HG03066 (cell line): ENCODE data around the gene LAMP1.
"Not testable (repeated sequence)": the region's sequence is repeated elsewhere in the genome, so short reads cannot be mapped to it uniquely, and the experiment has no call there.

Source experiments
- ATAC-seq: cut with Tn5 transposase; IDR thresholded peaks from one replicate; pipeline ENCODE4 v1.9.1; 2021; ENCODE audit warnings: low read depth; ENCODE audit not compliant: unreplicated experiment

The LAMP1 gene

DNA sequence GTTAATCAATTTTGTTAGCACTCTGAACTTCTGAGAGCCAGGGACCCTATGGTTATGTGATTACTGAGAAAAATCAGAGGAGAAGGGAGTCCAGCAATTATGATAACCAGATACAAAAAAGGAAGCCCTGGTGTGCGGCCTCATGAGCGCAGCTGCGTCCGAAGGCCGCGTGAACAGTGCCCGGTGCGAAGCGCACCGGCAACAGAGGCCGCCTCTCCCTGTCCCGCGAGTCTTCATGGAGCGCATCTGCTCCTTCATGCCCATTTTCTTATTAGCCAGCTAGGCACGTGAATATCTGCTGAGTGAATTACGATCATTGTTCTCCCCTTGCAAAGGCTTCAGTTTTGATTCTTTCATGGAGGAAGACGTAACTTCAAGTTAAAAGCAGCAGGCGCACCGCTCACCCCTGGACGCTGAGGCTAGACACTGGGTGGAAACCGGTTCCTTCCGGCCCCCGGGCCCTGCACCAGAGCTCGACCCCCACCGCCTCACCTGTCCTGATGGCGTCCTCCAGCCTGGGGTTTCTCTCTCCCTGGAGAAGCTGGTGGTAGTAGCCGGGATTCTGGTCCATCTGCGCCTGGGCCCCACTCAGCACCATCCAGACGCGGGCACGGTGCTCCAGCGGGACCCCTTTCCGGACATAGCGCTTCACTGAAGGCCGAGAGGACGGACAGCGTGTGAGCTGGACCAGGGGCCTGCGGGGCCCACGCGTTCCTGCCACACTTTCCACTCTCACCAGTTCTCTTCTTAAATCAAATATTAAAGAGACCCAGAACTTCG lies 58.0 kb downstream of the LAMP1 start:
- no peak for ATAC-seq

DNA sequence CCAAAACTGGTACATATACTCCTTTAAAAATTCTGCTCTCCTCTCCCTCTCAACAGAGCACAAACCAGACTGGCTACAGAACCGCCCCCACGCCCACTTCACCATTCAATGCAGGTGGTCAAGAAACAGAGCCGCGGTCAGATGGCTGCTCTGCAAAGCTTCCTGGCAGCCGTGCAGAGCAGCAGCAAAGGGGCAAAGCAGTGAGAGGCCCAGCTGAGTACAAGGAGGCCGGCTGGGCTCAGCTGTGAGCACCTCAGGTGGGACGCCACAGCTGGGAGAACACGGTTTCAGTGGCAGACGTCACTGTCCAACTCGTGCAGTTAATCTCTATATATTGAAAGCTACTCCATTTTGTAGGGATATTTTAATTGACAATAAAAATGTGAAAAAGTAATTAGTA lies 58.6 kb downstream of the LAMP1 start:
- ATAC-seq: no peak

DNA sequence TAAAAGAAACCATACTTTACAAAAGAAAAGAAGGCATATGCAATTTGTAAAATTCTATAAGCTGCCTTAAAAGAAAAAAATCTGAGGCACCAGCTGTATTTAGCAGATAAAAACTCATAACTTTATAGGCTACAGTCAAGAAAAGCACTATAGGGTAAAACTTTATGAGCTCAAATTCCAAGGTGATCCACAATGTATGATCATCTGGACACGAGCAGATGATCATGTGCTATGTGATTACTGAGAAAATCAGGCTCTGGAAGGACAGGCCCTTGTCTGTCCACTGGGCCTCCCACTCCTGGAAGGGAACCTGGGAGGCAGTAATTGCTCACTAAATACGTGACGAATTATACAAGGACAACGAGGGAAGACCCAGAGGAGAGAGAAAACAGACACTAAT lies 59.6 kb downstream of the LAMP1 start:
- ATAC-seq: no peak

DNA sequence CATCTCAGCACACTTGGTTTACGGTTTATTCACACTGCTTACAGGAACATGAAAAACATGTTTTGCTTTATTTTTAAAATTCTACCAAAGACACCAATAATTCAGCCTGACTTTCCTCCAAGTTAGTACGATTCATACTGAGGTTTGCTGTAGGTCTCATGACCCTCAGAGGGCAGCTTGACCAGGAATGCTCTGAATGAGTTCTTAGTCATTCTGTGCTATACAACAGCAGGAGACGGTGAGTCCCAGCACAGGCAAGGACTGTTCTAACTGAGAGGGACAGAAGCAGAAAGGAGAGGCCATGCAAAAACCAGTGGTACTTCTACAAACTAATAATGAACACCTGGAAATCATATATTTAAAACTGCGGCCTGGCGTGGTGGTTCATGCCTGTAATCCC lies 60.5 kb downstream of the LAMP1 start:
- no peak for ATAC-seq

DNA sequence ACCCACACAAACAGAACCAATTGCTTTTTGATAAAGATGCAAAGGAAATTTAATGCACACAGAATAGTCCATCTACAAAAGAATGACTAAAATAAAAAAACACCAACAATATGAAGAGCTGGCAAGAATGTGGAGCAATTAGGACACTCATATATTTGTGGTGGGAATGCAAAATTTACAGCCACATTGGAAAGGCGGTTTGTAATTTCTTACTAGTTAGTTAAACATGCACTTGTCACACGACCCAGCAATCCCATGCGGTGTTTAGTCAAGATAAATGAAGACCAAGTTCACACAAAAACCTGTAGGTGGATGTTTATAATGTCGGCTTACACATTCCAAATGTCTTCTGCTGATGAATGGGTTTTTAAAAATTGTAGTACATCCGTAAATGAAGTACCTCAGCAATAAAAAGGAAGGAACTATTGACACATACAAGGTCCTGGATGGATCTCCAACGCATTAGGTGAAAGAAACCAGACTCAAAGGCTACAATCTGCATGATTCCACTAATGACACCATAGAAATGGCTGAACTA lies 61.7 kb downstream of the LAMP1 start:
- ATAC-seq: no peak

DNA sequence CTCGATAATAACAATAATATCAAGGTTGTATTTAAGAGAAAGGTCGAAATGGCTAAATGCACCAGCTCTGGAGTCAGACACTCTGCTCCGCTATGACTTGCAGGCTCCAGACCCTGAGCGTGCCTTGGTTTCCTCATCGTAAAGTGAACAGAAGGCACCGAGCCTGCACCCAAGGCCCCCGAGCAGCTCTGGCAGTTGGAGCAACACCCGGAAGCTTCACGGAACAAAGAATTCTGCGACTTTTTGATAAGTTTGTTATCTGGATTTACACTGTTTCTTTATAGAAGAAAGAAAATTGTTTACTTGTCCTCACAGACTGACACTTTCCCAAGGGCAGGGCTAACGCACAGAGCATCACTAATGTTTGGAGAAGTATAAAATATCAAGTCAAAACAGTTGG lies 62.5 kb downstream of the LAMP1 start:
- ATAC-seq: no peak

DNA sequence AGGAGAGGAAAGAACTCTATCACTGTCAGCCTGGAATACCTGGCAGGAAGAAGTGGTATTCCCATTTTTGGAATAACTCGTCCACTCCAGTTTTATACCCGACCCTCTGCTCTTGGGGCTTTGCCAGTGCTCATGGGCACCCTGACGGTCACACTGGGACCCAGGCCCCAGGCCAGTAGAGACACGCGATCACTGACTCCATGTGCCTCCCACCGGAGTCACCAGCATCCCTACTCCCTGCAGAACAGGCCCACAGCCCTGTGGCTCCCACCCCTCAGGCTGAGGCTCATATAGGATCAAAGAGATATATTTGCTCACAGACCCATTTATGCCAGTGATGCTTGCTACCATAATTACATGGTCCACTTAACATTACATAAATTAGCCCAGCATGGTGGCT lies 63.4 kb downstream of the LAMP1 start:
- ATAC-seq: no peak

DNA sequence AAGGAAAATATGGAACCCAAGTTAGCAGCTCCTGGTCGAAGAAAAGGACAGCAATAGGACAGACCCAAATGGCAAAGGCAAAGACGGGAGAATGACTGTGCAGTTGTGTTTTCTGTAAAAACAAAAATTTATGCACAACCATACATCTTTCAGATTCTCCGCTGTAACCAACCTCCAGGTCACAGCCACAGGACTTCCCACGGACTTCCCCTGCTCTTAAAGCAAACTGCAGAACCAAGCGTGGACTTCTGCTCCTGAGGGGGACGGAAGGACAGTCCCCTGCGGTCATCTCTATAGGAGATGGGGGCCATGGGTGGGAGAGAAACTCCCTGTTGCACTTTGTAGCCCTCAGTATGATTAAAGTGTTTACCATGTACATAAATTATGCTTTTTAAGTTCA lies 64.4 kb downstream of the LAMP1 start:
- no peak for ATAC-seq

DNA sequence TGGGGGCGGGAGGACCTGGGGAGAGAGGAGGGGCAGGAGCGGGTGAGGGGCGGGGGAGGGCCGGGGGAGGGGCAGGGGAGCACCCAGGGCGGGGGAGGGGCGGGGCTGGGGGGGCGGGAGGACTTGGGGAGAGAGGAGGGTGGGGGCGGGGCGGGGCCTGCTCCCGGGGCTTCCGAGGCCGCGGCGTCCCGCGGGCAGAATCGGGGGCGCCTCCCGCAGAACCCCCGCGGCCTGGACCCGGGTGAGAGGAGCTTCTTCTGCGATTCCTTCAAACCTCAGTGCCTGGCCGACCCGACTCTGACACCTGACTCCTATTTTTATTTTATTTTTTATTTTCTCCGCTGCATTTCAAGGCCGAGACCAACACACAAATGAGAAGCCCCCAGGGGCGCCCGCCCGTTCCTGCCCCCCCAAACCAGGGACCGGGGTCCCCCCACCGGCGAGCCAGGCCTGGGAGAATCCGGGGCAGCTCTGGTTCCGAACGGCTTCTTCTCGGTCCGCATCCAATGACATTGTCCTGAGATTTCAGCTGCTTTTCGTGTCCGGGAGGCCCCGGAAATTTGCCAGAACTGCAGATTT lies 67.4 kb downstream of the LAMP1 start:
- ATAC-seq: no peak

DNA sequence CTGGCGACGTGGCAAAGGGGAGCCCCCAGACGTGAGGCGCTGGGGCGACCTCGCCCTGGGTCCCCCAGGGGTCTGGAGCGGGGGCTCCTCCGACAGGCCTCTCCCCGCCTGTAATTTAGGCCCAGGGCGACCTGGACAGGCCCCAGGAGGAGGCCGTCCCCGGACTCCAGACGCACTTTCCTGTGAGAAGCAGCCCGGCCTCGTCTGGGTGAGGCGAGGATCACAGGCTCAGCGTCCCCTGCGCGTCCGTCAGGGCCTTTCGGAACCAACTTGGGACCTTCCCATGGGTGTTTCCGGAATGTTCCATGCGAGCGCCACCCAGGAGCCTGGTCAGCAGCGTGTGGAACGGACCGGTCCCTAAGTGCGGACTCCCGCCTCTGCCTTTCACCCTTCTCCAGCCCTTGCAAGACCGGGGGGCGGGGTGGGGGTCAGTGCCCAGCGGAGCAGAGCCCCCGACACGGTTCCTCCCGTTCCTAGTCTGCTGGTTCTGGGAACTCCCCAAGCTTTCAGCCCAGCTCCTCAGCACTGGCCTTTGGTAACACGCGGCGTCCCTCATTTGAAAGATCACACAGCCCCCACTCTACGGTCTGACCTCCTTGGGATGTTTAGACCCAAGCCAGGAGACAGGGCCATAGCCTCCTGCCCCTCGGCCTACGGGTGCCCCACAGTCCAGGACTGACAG lies 68.0 kb downstream of the LAMP1 start:
- ATAC-seq: no peak

DNA sequence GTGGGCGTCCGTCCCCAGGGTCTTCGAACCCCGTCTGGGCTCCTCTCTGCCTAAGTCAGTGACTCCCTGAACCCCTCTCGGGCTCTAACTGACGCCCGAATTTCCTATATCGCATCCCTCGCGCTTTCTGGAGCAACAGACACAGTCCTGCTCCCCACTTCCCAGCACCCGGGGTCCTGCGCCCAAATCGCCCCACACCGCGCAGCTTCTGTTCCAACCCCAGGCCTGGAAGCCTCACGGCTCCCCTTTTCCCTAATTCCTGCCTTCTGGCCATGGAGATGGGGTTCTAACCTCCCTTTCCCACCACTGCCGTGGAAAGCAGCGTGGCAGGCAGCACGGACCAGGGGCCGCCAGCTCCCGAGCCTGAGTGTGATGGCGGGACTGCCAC lies 68.5 kb downstream of the LAMP1 start:
- ATAC-seq: no peak

DNA sequence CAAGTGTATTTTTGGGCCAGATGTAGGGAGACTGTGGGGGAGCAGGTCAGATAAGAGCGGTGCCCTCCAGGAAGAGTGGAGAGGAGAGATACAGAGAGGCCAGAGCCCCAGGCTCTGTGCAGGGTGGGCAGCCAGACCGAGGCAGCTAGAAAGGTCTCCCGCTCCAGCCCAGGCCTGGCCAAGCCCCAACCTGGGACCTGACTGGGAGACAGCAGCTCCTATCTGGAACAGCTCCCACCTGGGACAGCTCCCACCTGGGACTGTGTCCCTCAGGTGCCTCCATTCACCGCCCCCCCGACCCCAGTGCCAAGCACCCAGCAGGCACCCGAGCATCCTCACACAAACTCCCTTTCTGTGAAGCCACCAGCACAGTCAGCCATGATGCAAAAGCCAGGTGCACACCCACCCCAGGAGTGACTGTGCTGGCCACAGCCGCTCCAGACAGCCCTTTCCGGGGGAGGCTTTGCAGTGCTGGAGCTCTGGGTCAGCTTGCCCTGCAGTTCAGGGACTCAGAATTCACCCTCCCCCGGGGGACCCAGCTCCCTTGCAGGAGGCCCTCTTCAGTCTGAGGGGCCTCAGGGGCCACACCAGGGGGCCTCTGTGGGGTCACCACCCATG lies 69.0 kb downstream of the LAMP1 start:
- ATAC-seq: no peak

DNA sequence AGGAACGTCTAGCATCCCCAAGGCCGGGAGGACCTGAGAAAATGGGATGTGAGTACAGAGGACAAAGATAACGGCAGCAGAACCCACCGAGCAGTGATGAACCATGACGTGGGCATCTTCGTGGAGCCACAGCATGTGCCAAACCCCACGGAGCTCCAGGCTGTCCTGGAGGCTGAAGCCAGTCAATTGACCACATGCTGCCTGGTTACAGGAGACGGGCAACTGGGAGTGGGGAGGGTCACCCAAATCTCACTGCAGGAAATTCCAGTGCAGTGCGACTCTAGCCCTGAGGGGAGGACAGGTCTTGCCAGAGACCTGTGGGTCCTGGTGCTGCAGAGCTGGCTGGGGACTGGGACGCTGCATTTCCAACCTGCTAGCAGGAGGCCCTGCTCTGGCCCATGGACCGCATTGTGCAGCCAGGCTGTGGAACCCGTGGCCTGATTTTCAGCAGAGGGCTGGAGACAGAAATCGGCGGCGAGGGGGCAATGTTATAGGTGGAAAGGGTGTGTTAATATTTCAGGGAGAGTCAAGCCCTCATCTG lies 70.1 kb downstream of the LAMP1 start:
- no peak for ATAC-seq

DNA sequence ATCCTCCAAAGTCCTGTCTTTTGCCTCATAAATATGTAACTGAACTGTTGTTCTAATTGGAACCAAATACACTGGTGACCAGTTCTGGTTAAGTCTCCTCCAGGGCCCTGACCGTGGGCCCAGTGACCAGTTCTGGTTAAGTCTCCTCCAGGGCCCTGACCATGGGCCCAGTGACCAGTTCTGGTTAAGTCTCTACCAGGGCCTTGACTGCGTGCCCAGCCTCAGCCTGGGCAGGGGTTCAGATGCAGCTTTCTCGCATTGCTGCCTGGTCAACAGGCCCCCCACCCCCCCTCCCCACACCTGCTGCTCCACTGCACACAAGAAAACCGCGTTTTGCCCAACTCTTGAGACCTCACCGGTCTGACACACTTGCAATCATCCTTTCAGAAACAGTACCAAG lies 70.7 kb downstream of the LAMP1 start:
- ATAC-seq: no peak

DNA sequence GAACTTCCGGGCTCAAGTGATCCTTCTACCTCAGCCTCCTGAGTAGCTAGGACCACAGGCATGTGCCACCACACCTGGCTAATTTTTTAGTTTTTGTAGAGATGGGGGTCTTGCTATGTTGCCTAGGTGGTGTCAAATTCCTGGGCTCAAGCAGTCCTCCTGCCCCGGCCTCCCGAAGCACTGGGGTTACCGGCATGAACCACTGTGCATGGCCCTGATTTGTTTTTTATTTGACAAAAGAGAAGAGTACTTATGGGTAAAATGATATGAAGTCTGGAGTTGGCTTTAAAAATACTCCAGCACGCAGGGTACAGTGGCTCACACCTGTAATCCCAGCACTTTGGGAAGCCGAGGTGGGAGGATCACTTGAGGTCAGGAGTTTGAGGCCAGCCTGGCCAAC lies 71.3 kb downstream of the LAMP1 start:
- ATAC-seq: not testable (repeated sequence)

DNA sequence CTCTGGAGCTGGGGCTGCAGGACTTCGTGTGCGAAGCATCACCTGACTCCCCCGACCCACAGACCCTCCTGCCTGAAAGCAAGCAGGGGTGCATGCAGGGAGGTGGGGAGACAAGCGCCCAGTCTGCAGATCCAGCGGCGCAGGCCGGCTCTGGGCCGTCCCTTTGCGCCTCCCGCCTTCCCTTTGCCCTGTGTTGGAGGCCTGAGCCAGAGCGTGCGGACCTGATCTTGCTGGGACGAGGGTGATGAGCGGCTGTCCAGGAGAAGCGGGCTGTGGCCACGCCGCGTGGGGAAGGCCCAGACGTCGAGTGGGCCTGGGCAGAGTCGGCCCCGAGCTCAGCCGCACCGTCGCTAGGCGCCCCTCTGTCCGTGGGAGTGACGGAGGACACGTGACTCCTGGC lies 72.2 kb downstream of the LAMP1 start:
- ATAC-seq: no peak

DNA sequence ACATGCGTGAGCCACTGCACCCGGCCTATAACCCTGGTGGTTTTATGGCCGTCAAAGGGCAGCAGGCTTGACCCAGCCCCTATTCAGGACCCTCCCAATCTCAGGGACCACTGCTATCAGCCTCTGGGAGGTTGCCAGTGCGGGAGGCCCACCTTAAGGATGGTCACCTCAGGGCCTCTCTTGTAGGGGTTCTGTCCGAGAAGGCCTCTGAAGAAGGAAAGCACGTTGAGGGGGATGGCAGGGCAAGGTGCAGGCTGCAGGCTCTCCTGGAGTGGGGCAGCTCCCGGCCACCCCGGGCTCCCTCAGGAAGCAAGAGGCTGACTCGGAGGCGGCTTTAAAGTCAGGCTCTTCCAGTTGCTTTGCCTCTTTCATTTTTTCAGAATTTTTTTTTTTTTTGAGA lies 72.8 kb downstream of the LAMP1 start:
- ATAC-seq: no peak

DNA sequence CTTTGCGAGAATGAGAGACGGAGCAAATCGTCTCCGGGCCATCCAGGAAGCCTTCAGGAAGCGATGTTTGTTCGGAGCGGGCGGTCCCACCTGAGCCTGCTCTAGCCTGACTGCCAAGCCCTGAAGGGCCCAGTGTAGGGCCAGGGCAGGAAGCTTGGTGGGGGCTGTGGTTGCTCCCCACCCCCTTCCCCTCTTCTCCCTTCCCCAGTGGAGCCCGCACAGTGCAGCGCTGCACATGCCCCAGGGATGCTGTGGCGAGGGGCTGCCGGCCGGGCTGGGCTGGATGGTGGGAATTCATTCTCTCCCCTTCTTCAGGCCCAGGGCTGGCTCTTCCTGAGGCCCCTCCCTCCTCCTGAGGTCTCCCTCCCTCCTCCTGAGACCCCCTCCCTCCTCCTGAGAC lies 74.0 kb downstream of the LAMP1 start:
- no peak for ATAC-seq

DNA sequence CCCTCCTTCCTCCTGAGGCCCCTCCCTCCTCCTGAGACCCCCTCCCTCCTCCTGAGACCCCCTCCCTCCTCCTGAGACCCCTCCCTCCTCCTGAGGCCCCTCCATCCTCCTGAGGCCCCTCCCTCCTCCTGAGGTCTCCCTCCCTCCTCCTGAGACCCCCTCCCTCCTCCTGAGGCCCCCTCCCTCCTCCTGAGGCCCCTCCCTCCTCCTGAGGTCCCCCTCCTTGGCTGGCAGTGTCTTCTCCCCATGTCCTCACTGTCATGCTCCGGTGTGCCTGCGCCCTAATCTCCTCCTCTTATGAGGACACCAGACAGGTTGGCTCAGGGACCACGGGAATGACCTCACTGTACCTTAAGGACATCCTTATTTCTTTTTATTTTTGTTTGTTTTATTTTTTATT lies 74.7 kb downstream of the LAMP1 start:
- not testable (repeated sequence) for ATAC-seq
